HG02884 (cell line): ENCODE data around the gene OR8H2.
"Not testable (repeated sequence)": the region's sequence is repeated elsewhere in the genome, so short reads cannot be mapped to it uniquely, and the experiment has no call there.

ENCODE experiments used
- ATAC-seq: cut with Tn5 transposase; IDR thresholded peaks from one replicate; pipeline ENCODE4 v1.9.1; 2021; ENCODE audit warnings: mild to moderate bottlenecking, moderate library complexity; ENCODE audit not compliant: unreplicated experiment

The OR8H2 gene

DNA sequence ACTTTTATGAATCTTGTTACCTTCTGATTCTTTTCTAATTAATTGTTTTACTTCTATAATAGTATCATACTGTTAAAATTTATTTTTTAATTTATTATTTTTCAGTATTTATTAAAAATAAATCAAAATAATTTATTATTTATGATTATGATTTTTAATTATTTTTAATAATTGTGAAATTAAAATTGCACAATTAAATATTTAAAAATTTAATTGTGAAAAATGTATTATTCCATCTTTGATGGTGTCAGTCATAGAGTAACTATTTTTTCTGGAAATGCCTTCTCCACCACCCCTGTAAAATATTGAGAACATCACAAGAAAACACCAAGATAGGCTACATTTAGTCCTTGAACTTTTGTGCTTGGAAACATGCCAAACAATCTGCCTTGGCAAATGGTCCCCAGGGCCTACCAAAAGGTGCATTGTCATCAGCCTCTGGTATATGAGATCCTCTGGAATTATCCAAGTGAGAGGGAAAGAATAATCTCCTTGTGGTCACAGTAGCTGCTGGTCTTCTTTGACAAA is at the start of gene OR8H2:
TSS of gene OR8H2 (plus strand) at position 478 of the 528 bp plus-strand sequence. CDS start 1,356 bp downstream, outside the sequence.
- no peak for ATAC-seq

DNA sequence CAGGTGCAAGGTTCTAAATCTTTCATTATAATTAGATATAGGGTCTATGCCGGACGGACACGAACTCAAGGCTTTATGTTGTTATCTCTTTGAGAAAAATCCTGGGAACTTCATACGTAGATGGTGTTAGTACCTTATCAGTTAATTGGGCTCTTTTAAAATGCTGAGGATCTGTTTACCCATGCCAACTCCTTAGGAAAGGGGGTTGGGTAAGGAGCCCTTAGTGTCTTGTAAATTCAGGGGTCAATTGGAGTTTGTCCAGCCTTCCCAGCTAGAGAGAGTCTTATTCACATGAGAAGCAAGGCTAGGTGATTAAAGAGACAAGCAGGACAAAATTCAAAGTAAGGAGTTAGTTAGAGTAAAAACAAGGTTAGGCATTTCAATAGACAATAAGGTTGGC is 47.1 kb upstream of the OR8H2 start:
- not testable (repeated sequence) for ATAC-seq

DNA sequence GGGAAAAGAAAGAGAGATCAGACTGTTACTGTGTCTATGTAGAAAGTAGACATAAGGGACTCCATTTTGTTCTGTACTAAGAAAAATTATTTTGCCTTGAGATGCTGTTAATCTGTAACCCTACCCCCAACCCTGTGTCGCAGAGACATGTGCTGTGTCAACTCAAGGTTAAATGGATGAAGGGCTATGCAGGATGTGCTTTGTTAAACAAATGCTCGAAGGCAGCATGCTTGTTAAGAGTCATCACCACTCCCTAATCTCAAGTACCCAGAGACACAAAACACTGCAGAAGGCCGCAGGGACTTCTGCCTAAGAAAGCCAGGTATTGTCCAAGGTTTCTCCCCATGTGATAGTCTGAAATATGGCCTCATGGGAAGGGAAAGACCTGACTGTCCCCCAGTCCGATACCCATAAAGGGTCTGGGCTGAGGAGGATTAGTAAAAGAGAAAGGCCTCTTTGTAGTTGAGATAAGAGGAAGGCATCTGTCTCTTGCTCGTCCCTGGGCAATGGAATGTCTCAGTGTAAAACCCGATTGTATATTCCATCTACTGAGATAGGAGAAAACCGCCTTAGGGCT is 45.7 kb upstream of the OR8H2 start:
- ATAC-seq = not testable (repeated sequence)

DNA sequence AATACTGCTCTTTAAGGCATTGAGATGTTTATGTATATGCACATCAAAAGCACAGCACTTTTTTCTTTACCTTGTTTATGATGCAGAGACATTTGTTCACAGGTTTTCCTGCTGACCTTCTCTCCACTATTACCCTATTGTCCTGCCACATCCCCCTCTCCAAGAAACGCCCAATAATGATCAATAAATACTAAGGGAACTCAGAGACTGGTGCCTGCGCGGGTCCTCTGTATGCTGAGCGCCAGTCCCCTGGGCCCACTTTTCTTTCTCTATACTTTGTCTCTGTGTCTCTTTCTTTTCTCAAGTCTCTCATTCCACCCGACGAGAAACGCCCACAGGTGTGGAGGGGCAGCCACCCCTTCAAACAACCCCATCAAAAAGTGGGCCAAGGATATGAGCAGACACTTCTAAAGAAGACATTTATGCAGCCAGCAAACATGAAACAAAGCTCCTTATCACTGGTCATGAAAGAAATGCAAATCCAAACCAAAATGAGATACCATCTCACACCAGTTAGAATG is 45.2 kb upstream of the OR8H2 start:
- ATAC-seq = not testable (repeated sequence)

GRCh38 chr11:56066980-56067379 is 36.5 kb upstream of the OR8H2 start:
- no peak for ATAC-seq

- no peak for ATAC-seq
Observed at GRCh38 chr11:56089697-56090096, 13.8 kb upstream of the OR8H2 start.

DNA sequence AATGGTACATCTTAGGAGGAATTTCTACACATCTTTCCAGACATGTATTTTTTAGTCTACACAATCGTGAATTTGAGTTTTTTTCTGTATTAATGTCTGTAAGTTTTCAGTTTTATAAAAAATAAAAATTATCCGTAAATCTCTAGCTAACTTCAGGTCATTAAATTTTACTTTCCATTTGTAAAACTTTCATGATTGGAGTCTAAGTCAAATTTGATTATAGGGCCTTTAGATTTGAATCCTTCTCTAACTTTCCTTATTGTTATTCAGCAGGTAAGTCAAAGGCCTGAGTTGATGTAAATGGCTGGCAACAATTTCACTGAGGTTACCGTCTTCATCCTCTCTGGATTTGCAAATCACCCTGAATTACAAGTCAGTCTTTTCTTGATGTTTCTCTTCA is 10.5 kb upstream of the OR8H2 start, which contains the start of gene OR8I2:
TSS of gene OR8I2 (plus strand) at position 301 of the 400 bp plus-strand sequence. CDS start at position 301, 0 bp downstream.
- ATAC-seq = no peak

- ATAC-seq = no peak
Observed at GRCh38 chr11:56122073-56122472, 18.6 kb downstream of the OR8H2 start, which contains the start of gene OR8H3. Gene OR8H3, plus strand, starts transcription at chr11:56122373. Its CDS starts 0 bp downstream, at chr11:56122373.

GRCh38 chr11:56140151-56140661 is 36.7 kb downstream of the OR8H2 start, which contains the start of gene OR8J3:
Gene OR8J3, minus strand, starts transcription at chr11:56140201. Its CDS starts 2,483 bp downstream, at chr11:56137718.
- ATAC-seq = no peak

DNA sequence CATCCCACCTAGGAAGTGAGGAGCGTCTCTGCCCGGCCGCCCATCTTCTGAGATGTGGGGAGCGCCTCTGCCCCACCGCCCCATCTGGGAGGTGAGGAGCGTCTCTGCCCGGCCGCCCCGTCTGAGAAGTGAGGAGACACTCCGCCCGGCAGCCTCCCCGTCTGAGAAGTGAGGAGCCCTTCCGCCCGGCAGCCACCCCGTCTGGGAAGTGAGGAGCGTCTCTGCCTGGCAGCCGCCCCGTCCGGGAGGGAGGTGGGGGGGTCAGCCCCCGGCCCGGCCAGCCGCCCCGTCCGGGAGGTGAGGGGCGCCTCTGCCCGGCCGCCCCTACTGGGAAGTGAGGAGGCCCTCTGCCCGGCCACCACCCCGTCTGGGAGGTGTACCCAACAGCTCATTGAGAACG is 40.2 kb downstream of the OR8H2 start:
- not testable (repeated sequence) for ATAC-seq

GRCh38 chr11:56151376-56151775 is 47.9 kb downstream of the OR8H2 start:
- no peak for ATAC-seq

DNA sequence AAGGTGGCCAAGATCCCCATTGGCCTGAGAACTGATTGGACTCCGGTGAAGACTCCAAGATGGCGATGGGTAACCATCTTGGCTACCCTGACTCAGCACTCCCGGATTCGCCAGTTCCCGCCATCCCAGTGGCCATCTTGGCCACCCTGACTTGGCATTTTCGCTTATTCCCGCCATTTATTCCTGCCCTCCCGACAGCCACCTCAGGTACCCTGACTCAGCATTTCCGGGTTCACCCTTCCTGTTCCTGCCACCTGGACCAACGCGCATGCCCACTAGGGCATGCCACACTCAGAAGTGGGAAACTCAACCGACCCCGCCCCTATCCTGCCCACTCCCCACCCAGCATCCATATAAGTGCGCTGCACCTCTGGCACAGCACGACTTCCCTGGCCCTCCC is 48.8 kb downstream of the OR8H2 start:
- ATAC-seq = no peak
